Measurements from ENCODE around the gene GIN1. TPM values are rescaled to one million over a fixed set of nuclear protein-coding genes. Genes with fewer than 3 reads are reported as not detected.

The GIN1 gene
- total and polyA plus RNA-seq, 2 of the 4 experiments (the other 2 are of a cell fraction) = 2.9 to 3.1 TPM

- no peak overlapping the region for H2AK5ac ChIP-seq (ENCODE audit: low read depth, low read length)
- dilution Hi-C loops (cut with HindIII; ENCODE audit: low sequenced_read_pairs, unreplicated experiment) = no loop called here
- H3K27me3 ChIP-seq (ENCODE audit: control insufficient read depth, insufficient read depth, low read length) = no peaks in the 10 kb centered on the region
- no peak overlapping the region for H3K14ac ChIP-seq (replicated peaks; ENCODE audit: low read depth, low read length)
- no peak overlapping the region for H2BK5ac ChIP-seq (ENCODE audit: low read depth, low read length, poor library complexity, severe bottlenecking)
- H3K4me1 ChIP-seq (ENCODE audit: control insufficient read depth, insufficient read depth, low read length) = no peaks in the 10 kb centered on the region; the same call in 1 of the 2 replicates
- DNase-seq (no peak), ATAC-seq (ENCODE audit: low read depth) (no peak)
- no peak overlapping the region for H2BK15ac ChIP-seq (ENCODE audit: low read depth, low read length)
- in situ Hi-C loops (cut with MboI; ENCODE audit: low sequenced_read_pairs) = loop anchor here (10.0 kb wide), 1 partner anchor 373 kb away; the partner anchor contains the start of gene PAM
- no peak overlapping the region for H3K4me2 ChIP-seq (ENCODE audit: low read depth, low read length)
- H4K8ac ChIP-seq (ENCODE audit: low read depth in 2 of 2, low read length in 2 of 2) = no peak overlapping the region
- H2AK9ac ChIP-seq (replicated peaks; ENCODE audit: low read depth, low read length, poor library complexity) = no peak overlapping the region
- no peak overlapping the region for H2BK20ac ChIP-seq (ENCODE audit: low read depth, low read length)
- no peak overlapping the region for H4K5ac ChIP-seq (ENCODE audit: low read depth, low read length)
- no TSS peak for BruUV-seq (replicated peaks)
- no peak overlapping the region for H3K18ac ChIP-seq (ENCODE audit: low read depth, low read length)
- ChIA-PET POLR2A (ENCODE audit: unreplicated experiment) (no interaction called here), CTCF (no interaction called here)
- WGBS, 2 experiments (ENCODE audit: extremely low coverage in 2 of 2, insufficient read length in 1 of 2) = no CpG with 5 or more reads among the region's 2 CpGs
- H4K20me1 ChIP-seq (ENCODE audit: insufficient read depth, low read length) = no peaks in the 10 kb centered on the region; the same call in 1 of the 2 replicates
- no peak overlapping the region for H3K4ac ChIP-seq (ENCODE audit: low read depth, low read length)
- no peak overlapping the region for H3K27ac ChIP-seq (ENCODE audit: insufficient read depth, low read length)
- H3K56ac ChIP-seq (ENCODE audit: extremely low read depth, insufficient read depth, low read length) = no peak overlapping the region
- peaks cover 5 to 22% of the 10 kb centered on the region in 2 experiments; a peak in 3 of 4 replicates for H3K79me1 ChIP-seq (ENCODE audit: low read depth in 1 of 2, low read length in 2 of 2)
- no peaks in the 10 kb centered on the region for H3K36me3 ChIP-seq (ENCODE audit: control insufficient read depth, insufficient read depth, low read length)
- intact Hi-C loops (cut with micrococcal nuclease) = loop anchor here (10.0 kb wide), 1 partner anchor 373 kb away; the partner anchor contains the start of gene PAM
- 0 out of 2 replicates have a peak, but pooled peaks cover 8% of the 10 kb centered on the region for H3K9me1 ChIP-seq (ENCODE audit: insufficient read depth, low read length)
- no peak overlapping the region for H4K91ac ChIP-seq (ENCODE audit: insufficient read depth, low read depth, low read length)
- no peak overlapping the region for H2BK120ac ChIP-seq (ENCODE audit: low read depth, low read length)
- no peak overlapping the region for H3K4me3 ChIP-seq (ENCODE audit: insufficient read depth, low read depth, low read length)
- no peak overlapping the region for H3K9ac ChIP-seq (ENCODE audit: low read depth, low read length)
- H3K23ac ChIP-seq (ENCODE audit: low read depth, low read length) = no peak overlapping the region
- no peaks in the 10 kb centered on the region for H3K9me3 ChIP-seq (ENCODE audit: control insufficient read depth, insufficient read depth, low read length)
- H2AFZ ChIP-seq (replicated peaks; ENCODE audit: low read length, poor library complexity) = no peak overlapping the region
- TF ChIP-seq CEBPB (IDR thresholded peaks at IDR 0.05; ENCODE audit: low read depth, low read length) (no peak), MAFK (IDR thresholded peaks at IDR 0.05; ENCODE audit: low read depth, low read length) (no peak)
Measured at GRCh38 chr5:103127292-103127817, 7.4 kb upstream of the GIN1 start.

Measured in IMR-90 (cell line).